Liver (tissue), 9 donors: ENCODE results near the gene DRAP1. TPM values are rescaled to one million over a fixed set of nuclear protein-coding genes. Genes with fewer than 3 reads are reported as not detected.

Experiments used
- DNase-seq: peaks from one replicate; pipeline ENCODE4 v3.0.0-alpha.2; 2017; ENCODE audit warnings: low spot score
- H3K27ac ChIP-seq, 2 donors: one replicate each; pipeline ENCODE4 v1.7.0; 2013; ENCODE audit warnings: inconsistent platforms in 2 of 2, low read length in 2 of 2, control low read depth in 1 of 2, low read depth in 1 of 2, mild to moderate bottlenecking in 1 of 2
- H3K27me3 ChIP-seq, 4 donors: one replicate each; pipeline versions ENCODE4 v1.6.1 to v1.7.0; 2013; ENCODE audit warnings: low read length in 3 of 4, inconsistent platforms in 1 of 4, mild to moderate bottlenecking in 1 of 4, moderate library complexity in 1 of 4; ENCODE audit not compliant: control insufficient read depth in 4 of 4, insufficient read depth in 4 of 4
- H3K36me3 ChIP-seq, 4 donors: one replicate each; pipeline versions ENCODE4 v1.6.1 to v1.7.0; 2013; ENCODE audit warnings: low read length in 3 of 4, mild to moderate bottlenecking in 3 of 4, low read depth in 1 of 4, moderate library complexity in 1 of 4; ENCODE audit not compliant: control insufficient read depth in 4 of 4, insufficient read depth in 3 of 4
- H3K4me1 ChIP-seq, 4 donors: one replicate each; pipeline versions ENCODE4 v1.6.1 to v1.7.0; 2013; ENCODE audit warnings: low read length in 3 of 4, mild to moderate bottlenecking in 3 of 4, moderate library complexity in 1 of 4; ENCODE audit not compliant: control insufficient read depth in 4 of 4, insufficient read depth in 4 of 4
- H3K4me3 ChIP-seq, 3 donors: one replicate each; pipeline versions ENCODE4 v1.6.1 to v1.7.0; 2013; ENCODE audit warnings: low read length in 3 of 3, control low read depth in 1 of 3, low read depth in 1 of 3, mild to moderate bottlenecking in 1 of 3
- H3K9ac ChIP-seq, 2 donors: one replicate each; pipeline ENCODE4 v1.7.0; 2013; ENCODE audit warnings: low read length in 2 of 2, mild to moderate bottlenecking in 2 of 2, moderate library complexity in 2 of 2, control low read depth in 1 of 2, low read depth in 1 of 2
- H3K9me3 ChIP-seq, 4 donors: one replicate each; pipeline versions ENCODE4 v1.6.1 to v1.7.0; 2013; ENCODE audit warnings: low read length in 3 of 4; ENCODE audit not compliant: control insufficient read depth in 4 of 4
- ATF3 ChIP-seq: IDR thresholded peaks from 2 replicates; pipeline ENCODE4 v1.6.1; 2016; ENCODE audit warnings: antibody characterized with exemption
- CTCF ChIP-seq: fragments of 150-350 bp; IDR thresholded peaks from 2 replicates; pipeline ENCODE4 v1.5.1; 2017; ENCODE audit warnings: improper control_type of control experiment, low read depth, low read length; ENCODE audit not compliant: missing input control
- EGR1 ChIP-seq, 2 donors: IDR thresholded peaks; 2 replicates each; pipeline ENCODE4 v1.6.1; 2016 to 2018; ENCODE audit warnings: antibody characterized with exemption in 2 of 2, low read depth in 2 of 2
- FOXA1 ChIP-seq: IDR thresholded peaks from 2 replicates; pipeline ENCODE4 v1.6.1; 2016; ENCODE audit warnings: antibody characterized with exemption
- FOXA2 ChIP-seq: IDR thresholded peaks from 2 replicates; pipeline ENCODE4 v1.6.1; 2016; ENCODE audit warnings: antibody characterized with exemption
- GABPA ChIP-seq, 2 donors: IDR thresholded peaks in 1 of 2; conservative IDR thresholded peaks in 1 of 2; 2 replicates each; pipeline ENCODE4 v1.6.1; 2016; ENCODE audit warnings: antibody characterized with exemption in 2 of 2, mild to moderate bottlenecking in 1 of 2, moderate library complexity in 1 of 2
- HNF4G ChIP-seq: IDR thresholded peaks from 2 replicates; pipeline ENCODE4 v1.6.1; 2016; ENCODE audit warnings: antibody characterized with exemption
- JUND ChIP-seq, 2 donors: IDR thresholded peaks; 2 replicates each; pipeline ENCODE4 v1.6.1; 2016; ENCODE audit warnings: antibody characterized with exemption in 2 of 2
- MAX ChIP-seq: IDR thresholded peaks from 2 replicates; pipeline ENCODE4 v1.6.1; 2016; ENCODE audit warnings: antibody characterized with exemption
- NR2F2 ChIP-seq: IDR thresholded peaks from 2 replicates; pipeline ENCODE4 v1.6.1; 2016; ENCODE audit warnings: antibody characterized with exemption
- RAD21 ChIP-seq, 2 donors: IDR thresholded peaks; 2 replicates each; pipeline ENCODE4 v1.6.1; 2016; ENCODE audit warnings: antibody characterized with exemption in 2 of 2, mild to moderate bottlenecking in 2 of 2
- REST ChIP-seq: IDR thresholded peaks from 2 replicates; pipeline ENCODE4 v1.6.1; 2016; ENCODE audit warnings: antibody characterized with exemption, mild to moderate bottlenecking
- RXRA ChIP-seq, 2 donors: IDR thresholded peaks; 2 replicates each; pipeline ENCODE4 v1.6.1; 2017 to 2018; ENCODE audit warnings: antibody characterized with exemption in 2 of 2, mild to moderate bottlenecking in 1 of 2
- SP1 ChIP-seq: IDR thresholded peaks from 2 replicates; pipeline ENCODE4 v1.6.1; 2018; ENCODE audit warnings: antibody characterized with exemption, mild to moderate bottlenecking
- TAF1 ChIP-seq: conservative IDR thresholded peaks from 2 replicates; pipeline ENCODE4 v1.6.1; 2016; ENCODE audit warnings: antibody characterized with exemption, mild to moderate bottlenecking
- YY1 ChIP-seq: IDR thresholded peaks from 2 replicates; pipeline ENCODE4 v1.6.1; 2016; ENCODE audit warnings: antibody characterized with exemption, mild to moderate bottlenecking
- ZBTB33 ChIP-seq: IDR thresholded peaks from 2 replicates; pipeline ENCODE4 v1.6.1; 2016; ENCODE audit warnings: antibody characterized with exemption
- WGBS: extraction: QIAGEN DNeasy Blood & Tissue Kit; methylation state at CpG from one replicate; pipeline ENCODE4 v1.1.7; 2013; 5-methylcytosine and 5-hydroxymethylcytosine counted together
- polyA plus RNA-seq, 2 donors: library from polyadenylated mRNA; stranded (reverse) in 1 of 2; unstranded in 1 of 2; fragments of 200-250 nt in 1 of 2; fragments of >200 nt in 1 of 2; fragmentation: Nextera tagmentation in 1 of 2; extraction: Ambion mirVana in 1 of 2; gene quantifications; one replicate each; pipeline versions ENCODE4 v1.2.1 to v1.2.3, GENCODE V29; 2013 to 2015
- total RNA-seq, 2 donors: library from RNA; depleted of rRNA; stranded (reverse); fragments of >200 nt; gene quantifications; one replicate each; pipeline ENCODE4 v1.2.3, GENCODE V29; 2014
- donor health status: healthy.
- donor health status: healthy.
- donor health status: healthy.
- donor health status: healthy.
- donor health status: healthy.

The DRAP1 gene
- total and polyA plus RNA-seq, 4 donors: 18.1 to 57.3 (median 42.3) TPM

- Histone ChIP-seq H3K4me3 (no peak overlapping the region), H3K9ac (no peak overlapping the region), H3K36me3 (peaks cover 0 to 9% (median 4%) of the 10 kb centered on the region in 4 donors), H3K9me3 (no peaks in the 10 kb centered on the region), H3K27me3 (no peaks in the 10 kb centered on the region), H3K27ac (no peak overlapping the region), H3K4me1 (peaks cover 7 to 28% (median 20%) of the 10 kb centered on the region in 4 donors)
- TF ChIP-seq TAF1: no peak
- no peak for TF ChIP-seq EGR1 (IDR thresholded peaks at IDR 0.05; ENCODE audit: low read depth in 2 of 2)
- no peak for TF ChIP-seq FOXA1
- no peak for TF ChIP-seq MAX
- no peak for TF ChIP-seq FOXA2
- TF ChIP-seq HNF4G: no peak
- no peak for DNase-seq
- WGBS: 96% methylated on average over 10 of the region's 10 CpGs
Measured at GRCh38 chr11:65921876-65922275, 2.6 kb downstream of the DRAP1 start.

- 83% methylated on average over 3 of the region's 3 CpGs for WGBS
- Histone ChIP-seq H3K4me1 (peaks cover 7 to 21% (median 16%) of the 10 kb centered on the region in 4 donors), H3K36me3 (peaks cover 0 to 9% (median 4%) of the 10 kb centered on the region in 4 donors), H3K4me3 (no peak overlapping the region), H3K27me3 (no peaks in the 10 kb centered on the region), H3K9ac (no peak overlapping the region), H3K27ac (no peak overlapping the region), H3K9me3 (no peaks in the 10 kb centered on the region)
- DNase-seq: no peak
- no peak for TF ChIP-seq YY1
- TF ChIP-seq GABPA (IDR thresholded peaks at IDR 0.05 in 1 of 2, conservative IDR thresholded peaks at IDR 0.05 in 1 of 2): no peak
- TF ChIP-seq JUND (IDR thresholded peaks at IDR 0.05): no peak
- TF ChIP-seq ATF3: no peak
- no peak for TF ChIP-seq MAX
- no peak for TF ChIP-seq RXRA (IDR thresholded peaks at IDR 0.05)
- no peak for TF ChIP-seq NR2F2
- no peak for TF ChIP-seq SP1
- TF ChIP-seq ZBTB33: no peak
- no peak for TF ChIP-seq TAF1
- no peak for TF ChIP-seq FOXA2
- TF ChIP-seq EGR1 (IDR thresholded peaks at IDR 0.05; ENCODE audit: low read depth in 2 of 2): no peak
- TF ChIP-seq CTCF: no peak
- TF ChIP-seq HNF4G: no peak
- TF ChIP-seq RAD21 (IDR thresholded peaks at IDR 0.05): no peak
- TF ChIP-seq FOXA1: no peak
- TF ChIP-seq REST: no peak
Measured at GRCh38 chr11:65922565-65922964, 3.3 kb downstream of the DRAP1 start.
